Rectal smooth muscle tissue (tissue), 1 donor: ENCODE data around the gene KIAA1958.

Experiments used
- H3K27ac ChIP-seq: one replicate; pipeline ENCODE4 v1.7.0; 2013; ENCODE audit warnings: low read depth, low read length, inconsistent platforms
- H3K27me3 ChIP-seq: one replicate; pipeline ENCODE4 v1.7.0; 2013; ENCODE audit warnings: low read length; ENCODE audit not compliant: control insufficient read depth, insufficient read depth
- H3K36me3 ChIP-seq: one replicate; pipeline ENCODE4 v1.7.0; 2013; ENCODE audit warnings: low read length; ENCODE audit not compliant: control insufficient read depth, insufficient read depth
- H3K4me1 ChIP-seq: one replicate; pipeline ENCODE4 v1.7.0; 2013; ENCODE audit warnings: low read length; ENCODE audit not compliant: control insufficient read depth, insufficient read depth
- H3K4me3 ChIP-seq: one replicate; pipeline ENCODE4 v1.7.0; 2013; ENCODE audit warnings: low read length
- H3K9ac ChIP-seq: one replicate; pipeline ENCODE4 v1.7.0; 2013; ENCODE audit warnings: low read length

The KIAA1958 gene

GRCh38 chr9:112605963-112606699, 119.5 kb downstream of the KIAA1958 start:
- Histone ChIP-seq H3K36me3 (no peaks in the 10 kb centered on the region), H3K27me3 (no peaks in the 10 kb centered on the region), H3K27ac (no peak overlapping the region), H3K4me1 (no peaks in the 10 kb centered on the region), H3K9ac (no peak overlapping the region), H3K4me3 (no peak overlapping the region)

- Histone ChIP-seq H3K36me3 (no peaks in the 10 kb centered on the region), H3K4me3 (no peak overlapping the region), H3K9ac (no peak overlapping the region), H3K27ac (no peak overlapping the region), H3K27me3 (no peaks in the 10 kb centered on the region), H3K4me1 (no peaks in the 10 kb centered on the region)
Measured at GRCh38 chr9:112608851-112609250, 122.2 kb downstream of the KIAA1958 start.

GRCh38 chr9:112615584-112616266, 129.1 kb downstream of the KIAA1958 start:
- H3K4me3 ChIP-seq, result no peak overlapping the region
- H3K27me3 ChIP-seq, result no peaks in the 10 kb centered on the region
- no peaks in the 10 kb centered on the region for H3K4me1 ChIP-seq
- H3K9ac ChIP-seq, result no peak overlapping the region
- no peak overlapping the region for H3K27ac ChIP-seq
- H3K36me3 ChIP-seq, result no peaks in the 10 kb centered on the region

- Histone ChIP-seq H3K9ac (no peak overlapping the region), H3K4me1 (no peaks in the 10 kb centered on the region), H3K36me3 (no peaks in the 10 kb centered on the region), H3K27ac (no peak overlapping the region), H3K4me3 (no peak overlapping the region), H3K27me3 (no peaks in the 10 kb centered on the region)
Measured at GRCh38 chr9:112617371-112617770, 130.7 kb downstream of the KIAA1958 start.

GRCh38 chr9:112618385-112619009, 131.9 kb downstream of the KIAA1958 start:
- Histone ChIP-seq H3K27ac (no peak overlapping the region), H3K4me3 (no peak overlapping the region), H3K4me1 (no peaks in the 10 kb centered on the region), H3K27me3 (no peaks in the 10 kb centered on the region), H3K9ac (no peak overlapping the region), H3K36me3 (no peaks in the 10 kb centered on the region)

- Histone ChIP-seq H3K9ac (no peak overlapping the region), H3K27me3 (no peaks in the 10 kb centered on the region), H3K36me3 (no peaks in the 10 kb centered on the region), H3K27ac (no peak overlapping the region), H3K4me1 (no peaks in the 10 kb centered on the region), H3K4me3 (no peak overlapping the region)
Measured at GRCh38 chr9:112620388-112620787, 133.8 kb downstream of the KIAA1958 start.

GRCh38 chr9:112621018-112621655, 134.5 kb downstream of the KIAA1958 start:
- Histone ChIP-seq H3K27me3 (no peaks in the 10 kb centered on the region), H3K4me1 (no peaks in the 10 kb centered on the region), H3K27ac (no peak overlapping the region), H3K4me3 (no peak overlapping the region), H3K9ac (no peak overlapping the region), H3K36me3 (no peaks in the 10 kb centered on the region)

GRCh38 chr9:112623198-112623597, 136.6 kb downstream of the KIAA1958 start:
- Histone ChIP-seq H3K4me3 (no peak overlapping the region), H3K36me3 (no peaks in the 10 kb centered on the region), H3K27me3 (no peaks in the 10 kb centered on the region), H3K4me1 (no peaks in the 10 kb centered on the region), H3K9ac (no peak overlapping the region), H3K27ac (no peak overlapping the region)

- Histone ChIP-seq H3K27me3 (no peaks in the 10 kb centered on the region), H3K4me3 (no peak overlapping the region), H3K36me3 (no peaks in the 10 kb centered on the region), H3K9ac (no peak overlapping the region), H3K4me1 (no peaks in the 10 kb centered on the region), H3K27ac (no peak overlapping the region)
Measured at GRCh38 chr9:112624711-112625707, 138.4 kb downstream of the KIAA1958 start.

- Histone ChIP-seq H3K27ac (no peak overlapping the region), H3K4me3 (no peak overlapping the region), H3K36me3 (no peaks in the 10 kb centered on the region), H3K27me3 (no peaks in the 10 kb centered on the region), H3K4me1 (no peaks in the 10 kb centered on the region), H3K9ac (no peak overlapping the region)
Measured at GRCh38 chr9:112629671-112630485, 143.3 kb downstream of the KIAA1958 start.
